GM23338 (cell line): ENCODE measurements around the gene MLLT10. TPM values are rescaled to one million over a fixed set of nuclear protein-coding genes. Genes with fewer than 3 reads are reported as not detected.

Source experiments
- ATAC-seq: fragments of 200-7000 bp; cut with Tn5 transposase; 3 replicates; pipeline ENCODE4 v1.9.1; 2020
- DNase-seq: peaks from one replicate; pipeline ENCODE4 v3.0.0-alpha.2; 2015; ENCODE audit warnings: low spot score
- H2AFZ ChIP-seq: fragments of 200-600 bp; sonication (generic); 2 replicates; pipeline ENCODE4 v1.8.0; 2016; ENCODE audit warnings: antibody characterized with exemption, mild to moderate bottlenecking, moderate library complexity
- H3F3A ChIP-seq: fragments of 200-600 bp; sonication (generic); replicated peaks from 2 replicates; pipeline ENCODE4 v1.8.0; 2017; ENCODE audit warnings: antibody characterized with exemption, mixed run types, low read depth
- H3K27ac ChIP-seq: fragments of 200-600 bp; sonication (generic); 2 replicates; pipeline ENCODE4 v1.6.1; 2016; ENCODE audit warnings: low read depth
- H3K27me3 ChIP-seq: fragments of 200-600 bp; sonication (generic); 2 replicates; pipeline ENCODE4 v1.8.0; 2016; ENCODE audit warnings: mild to moderate bottlenecking, mixed run types, moderate library complexity; ENCODE audit not compliant: insufficient read depth
- H3K36me3 ChIP-seq: fragments of 200-600 bp; sonication (generic); 2 replicates; pipeline ENCODE4 v1.8.0; 2016; ENCODE audit warnings: mild to moderate bottlenecking; ENCODE audit not compliant: insufficient read depth
- H3K4me1 ChIP-seq: fragments of 200-600 bp; sonication (generic); 2 replicates; pipeline ENCODE4 v1.8.0; 2016; ENCODE audit warnings: mild to moderate bottlenecking, moderate library complexity; ENCODE audit not compliant: insufficient read depth
- H3K4me2 ChIP-seq: fragments of 200-600 bp; sonication (generic); 2 replicates; pipeline ENCODE4 v1.7.1; 2017; ENCODE audit warnings: mixed run types
- H3K4me3 ChIP-seq: fragments of 200-600 bp; sonication (generic); 2 replicates; pipeline ENCODE4 v1.6.1; 2016; ENCODE audit warnings: mixed run types
- H3K79me2 ChIP-seq: fragments of 200-600 bp; sonication (generic); replicated peaks from 2 replicates; pipeline ENCODE4 v1.8.0; 2017; ENCODE audit warnings: mild to moderate bottlenecking; ENCODE audit not compliant: insufficient read depth
- H3K9me2 ChIP-seq: fragments of 200-600 bp; sonication (generic); 2 replicates; pipeline ENCODE4 v1.8.0; 2017; ENCODE audit not compliant: insufficient read depth
- H4K20me1 ChIP-seq: fragments of 200-600 bp; sonication (generic); replicated peaks from 2 replicates; pipeline ENCODE4 v1.8.0; 2017; ENCODE audit warnings: mild to moderate bottlenecking; ENCODE audit not compliant: insufficient read depth
- H3K27ac Mint-ChIP-seq: 2 replicates; pipeline ENCODE4 v1.8.0; 2020; ENCODE audit warnings: inconsistent platforms, mild to moderate bottlenecking, moderate library complexity, mixed read lengths
- H3K27me3 Mint-ChIP-seq: 3 replicates; pipeline ENCODE4 v1.8.0; 2022; ENCODE audit warnings: low read depth, mild to moderate bottlenecking, moderate library complexity, mixed read lengths, inconsistent platforms; ENCODE audit not compliant: insufficient read depth, poor library complexity
- H3K36me3 Mint-ChIP-seq: 3 replicates; pipeline ENCODE4 v1.8.0; 2021; ENCODE audit warnings: low read depth, mild to moderate bottlenecking, inconsistent platforms, moderate library complexity, mixed read lengths
- H3K4me1 Mint-ChIP-seq: 3 replicates; pipeline ENCODE4 v1.8.0; 2020; ENCODE audit warnings: mild to moderate bottlenecking, inconsistent platforms, mixed read lengths
- H3K4me3 Mint-ChIP-seq: 3 replicates; pipeline ENCODE4 v1.8.0; 2021; ENCODE audit warnings: moderate library complexity, mild to moderate bottlenecking, inconsistent platforms, mixed read lengths
- H3K9me3 Mint-ChIP-seq: 3 replicates; pipeline ENCODE4 v1.8.0; 2020; ENCODE audit warnings: moderate library complexity, mild to moderate bottlenecking, inconsistent platforms, mixed read lengths
- CREB1 ChIP-seq: fragments of 250-450 bp; sonication (Bioruptor Pico); IDR thresholded peaks from 2 replicates; pipeline ENCODE4 v1.5.0; 2020; ENCODE audit warnings: low read depth, mild to moderate bottlenecking, moderate library complexity
- EZH2 ChIP-seq: fragments of 200-600 bp; sonication (generic); IDR thresholded peaks from one replicate; pipeline ENCODE4 v1.8.0; 2017; ENCODE audit warnings: antibody characterized with exemption, mild to moderate bottlenecking, low read depth; ENCODE audit not compliant: unreplicated experiment
- EZH2phosphoT487 ChIP-seq: fragments of 200-600 bp; sonication (generic); IDR thresholded peaks from one replicate; pipeline ENCODE4 v1.8.1; 2018; ENCODE audit warnings: antibody characterized with exemption; ENCODE audit not compliant: unreplicated experiment
- JUNB ChIP-seq: IDR thresholded peaks from one replicate; pipeline ENCODE4 v1.6.1; 2016; ENCODE audit warnings: antibody characterized with exemption; ENCODE audit not compliant: unreplicated experiment
- NANOG ChIP-seq: IDR thresholded peaks from 2 replicates; pipeline ENCODE4 v1.6.1; 2016; ENCODE audit warnings: antibody characterized with exemption, borderline replicate concordance
- POLR2AphosphoS5 ChIP-seq: IDR thresholded peaks from 2 replicates; pipeline ENCODE4 v1.6.1; 2016; ENCODE audit warnings: antibody characterized with exemption, low read depth
- STAT1 ChIP-seq: IDR thresholded peaks from one replicate; pipeline ENCODE4 v1.6.1; 2016; ENCODE audit warnings: antibody characterized with exemption; ENCODE audit not compliant: unreplicated experiment
- ZNF114 ChIP-seq: fragments of 250-450 bp; sonication (Bioruptor Pico); IDR thresholded peaks from 2 replicates; pipeline ENCODE4 v1.5.0; 2020; ENCODE audit warnings: mild to moderate bottlenecking, moderate library complexity
- ZNF331 ChIP-seq: fragments of 250-450 bp; sonication (Bioruptor Pico); IDR thresholded peaks from 2 replicates; pipeline ENCODE4 v1.5.0; 2020; ENCODE audit warnings: low read depth, mild to moderate bottlenecking, moderate library complexity
- polyA plus RNA-seq: library from polyadenylated mRNA; unstranded; fragments of >200 nt; fragmentation: Nextera tagmentation; extraction: Ambion mirVana; gene quantifications from 2 replicates; pipeline ENCODE4 v1.2.1, GENCODE V29; 2016
- total RNA-seq: library from RNA; depleted of rRNA; stranded (reverse); fragments of >200 nt; shearing (Covaris generic); gene quantifications from 2 replicates; pipeline ENCODE4 v1.2.3, GENCODE V29; 2014
- TF ChIP-seq, protein P1 (sequence below): IDR thresholded peaks from one replicate; pipeline ENCODE4 v1.6.1; 2018; ENCODE audit warnings: antibody characterized with exemption; ENCODE audit not compliant: unreplicated experiment
- TF ChIP-seq, protein P2 (sequence below): IDR thresholded peaks from 2 replicates; pipeline ENCODE4 v1.6.1; 2016; ENCODE audit warnings: antibody characterized with exemption
- TF ChIP-seq, protein P3 (sequence below): fragments of 250-450 bp; sonication (Bioruptor Pico); IDR thresholded peaks from 2 replicates; pipeline ENCODE4 v1.5.0; 2020; ENCODE audit warnings: mild to moderate bottlenecking, moderate library complexity
- TF ChIP-seq, protein P4 (sequence below), 2 experiments: fragments of 200-600 bp in 1 of 2; sonication (generic) in 1 of 2; conservative IDR thresholded peaks; 2 replicates each; pipeline versions ENCODE4 v1.5.1 to v1.6.1; 2016 to 2017; ENCODE audit warnings: antibody characterized with exemption in 2 of 2, low read depth in 2 of 2, mild to moderate bottlenecking in 2 of 2, moderate library complexity in 1 of 2

Gene MLLT10
- total and polyA plus RNA-seq, 2 experiments from 2014 or later: 28.8 to 55.4 TPM

DNA sequence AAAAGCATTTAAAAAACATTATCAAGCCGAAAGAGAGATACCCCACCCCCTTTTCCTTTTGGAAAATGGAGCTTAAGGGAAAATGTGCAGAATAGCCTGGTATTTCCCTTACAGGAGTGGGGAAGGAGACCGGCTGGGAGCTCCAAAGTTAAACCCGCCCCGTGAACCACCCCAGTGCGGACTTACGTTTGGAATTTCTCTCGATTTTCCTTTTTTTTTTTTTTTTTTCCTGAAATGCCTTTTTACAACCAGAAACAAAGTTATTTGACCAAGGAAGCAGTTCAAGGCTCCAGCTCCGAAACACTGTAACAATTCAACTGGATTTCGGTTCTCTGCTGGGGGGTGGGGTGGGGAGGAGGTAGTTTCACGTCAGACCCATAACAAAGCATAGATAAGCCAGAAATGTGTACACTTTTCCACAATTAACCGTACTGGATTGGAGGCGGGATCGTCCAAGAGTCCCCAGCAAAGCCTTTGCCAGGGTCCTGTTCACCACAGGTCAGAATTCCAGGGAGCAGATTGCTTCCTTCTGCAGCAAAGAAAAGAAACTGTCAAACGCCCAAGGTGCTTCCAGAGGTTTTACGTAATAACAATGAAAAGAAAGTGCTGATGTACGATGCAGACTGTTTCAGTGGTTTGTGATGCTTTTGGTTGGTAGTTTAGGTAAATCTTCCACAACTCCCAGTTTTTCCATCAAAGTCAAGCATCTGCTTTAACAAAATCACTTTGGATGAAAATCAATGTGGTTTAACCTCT lies 15.2 kb upstream of the MLLT10 start:
- Histone ChIP-seq H4K20me1 (no peaks in the 10 kb centered on the region; the same call in 1 of the 2 replicates), H3K36me3 (no peaks in the 10 kb centered on the region), H3K27ac (peak overlapping the region; percentile 50; the same call in 1 of the 2 replicates), H3K4me1 (peaks cover 78% of the 10 kb centered on the region), H2AFZ (no peak overlapping the region), H3K27me3 (peaks cover 64% of the 10 kb centered on the region), H3K4me2 (peak overlapping the region; percentile 79), H3K4me3 (peak overlapping the region; percentile 63), H3K79me2 (peaks cover 5% of the 10 kb centered on the region; the same call in 1 of the 2 replicates), H3K9me2 (no peaks in the 10 kb centered on the region), H3F3A (peaks cover 19% of the 10 kb centered on the region)
- Mint-ChIP-seq H3K4me3 (peak overlapping the region; percentile 89), H3K36me3 (no peaks in the 10 kb centered on the region), H3K9me3 (no peaks in the 10 kb centered on the region; the same call in 2 of the 3 replicates), H3K4me1 (peaks cover 80% of the 10 kb centered on the region), H3K27ac (no peak overlapping the region), H3K27me3 (peaks cover 49% of the 10 kb centered on the region)
- no peak for ATAC-seq
- DNase-seq: no peak
- no peak for TF ChIP-seq EZH2
- no peak for TF ChIP-seq STAT1
- no peak for TF ChIP-seq POLR2AphosphoS5
- 0 out of 2 replicates have a peak, but pooled peaks have one; percentile 65 for TF ChIP-seq NANOG
- 0 out of 2 replicates have a peak, but pooled peaks have one; percentile 35 for TF ChIP-seq CREB1 (CRISPR knock-in tag)
- TF ChIP-seq EZH2phosphoT487: no peak
- TF ChIP-seq, protein P1, sequence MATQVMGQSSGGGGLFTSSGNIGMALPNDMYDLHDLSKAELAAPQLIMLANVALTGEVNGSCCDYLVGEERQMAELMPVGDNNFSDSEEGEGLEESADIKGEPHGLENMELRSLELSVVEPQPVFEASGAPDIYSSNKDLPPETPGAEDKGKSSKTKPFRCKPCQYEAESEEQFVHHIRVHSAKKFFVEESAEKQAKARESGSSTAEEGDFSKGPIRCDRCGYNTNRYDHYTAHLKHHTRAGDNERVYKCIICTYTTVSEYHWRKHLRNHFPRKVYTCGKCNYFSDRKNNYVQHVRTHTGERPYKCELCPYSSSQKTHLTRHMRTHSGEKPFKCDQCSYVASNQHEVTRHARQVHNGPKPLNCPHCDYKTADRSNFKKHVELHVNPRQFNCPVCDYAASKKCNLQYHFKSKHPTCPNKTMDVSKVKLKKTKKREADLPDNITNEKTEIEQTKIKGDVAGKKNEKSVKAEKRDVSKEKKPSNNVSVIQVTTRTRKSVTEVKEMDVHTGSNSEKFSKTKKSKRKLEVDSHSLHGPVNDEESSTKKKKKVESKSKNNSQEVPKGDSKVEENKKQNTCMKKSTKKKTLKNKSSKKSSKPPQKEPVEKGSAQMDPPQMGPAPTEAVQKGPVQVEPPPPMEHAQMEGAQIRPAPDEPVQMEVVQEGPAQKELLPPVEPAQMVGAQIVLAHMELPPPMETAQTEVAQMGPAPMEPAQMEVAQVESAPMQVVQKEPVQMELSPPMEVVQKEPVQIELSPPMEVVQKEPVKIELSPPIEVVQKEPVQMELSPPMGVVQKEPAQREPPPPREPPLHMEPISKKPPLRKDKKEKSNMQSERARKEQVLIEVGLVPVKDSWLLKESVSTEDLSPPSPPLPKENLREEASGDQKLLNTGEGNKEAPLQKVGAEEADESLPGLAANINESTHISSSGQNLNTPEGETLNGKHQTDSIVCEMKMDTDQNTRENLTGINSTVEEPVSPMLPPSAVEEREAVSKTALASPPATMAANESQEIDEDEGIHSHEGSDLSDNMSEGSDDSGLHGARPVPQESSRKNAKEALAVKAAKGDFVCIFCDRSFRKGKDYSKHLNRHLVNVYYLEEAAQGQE: no peak
- no peak for TF ChIP-seq ZNF331
- TF ChIP-seq, protein P2, sequence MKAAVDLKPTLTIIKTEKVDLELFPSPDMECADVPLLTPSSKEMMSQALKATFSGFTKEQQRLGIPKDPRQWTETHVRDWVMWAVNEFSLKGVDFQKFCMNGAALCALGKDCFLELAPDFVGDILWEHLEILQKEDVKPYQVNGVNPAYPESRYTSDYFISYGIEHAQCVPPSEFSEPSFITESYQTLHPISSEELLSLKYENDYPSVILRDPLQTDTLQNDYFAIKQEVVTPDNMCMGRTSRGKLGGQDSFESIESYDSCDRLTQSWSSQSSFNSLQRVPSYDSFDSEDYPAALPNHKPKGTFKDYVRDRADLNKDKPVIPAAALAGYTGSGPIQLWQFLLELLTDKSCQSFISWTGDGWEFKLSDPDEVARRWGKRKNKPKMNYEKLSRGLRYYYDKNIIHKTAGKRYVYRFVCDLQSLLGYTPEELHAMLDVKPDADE: no peak
- TF ChIP-seq, protein P3, sequence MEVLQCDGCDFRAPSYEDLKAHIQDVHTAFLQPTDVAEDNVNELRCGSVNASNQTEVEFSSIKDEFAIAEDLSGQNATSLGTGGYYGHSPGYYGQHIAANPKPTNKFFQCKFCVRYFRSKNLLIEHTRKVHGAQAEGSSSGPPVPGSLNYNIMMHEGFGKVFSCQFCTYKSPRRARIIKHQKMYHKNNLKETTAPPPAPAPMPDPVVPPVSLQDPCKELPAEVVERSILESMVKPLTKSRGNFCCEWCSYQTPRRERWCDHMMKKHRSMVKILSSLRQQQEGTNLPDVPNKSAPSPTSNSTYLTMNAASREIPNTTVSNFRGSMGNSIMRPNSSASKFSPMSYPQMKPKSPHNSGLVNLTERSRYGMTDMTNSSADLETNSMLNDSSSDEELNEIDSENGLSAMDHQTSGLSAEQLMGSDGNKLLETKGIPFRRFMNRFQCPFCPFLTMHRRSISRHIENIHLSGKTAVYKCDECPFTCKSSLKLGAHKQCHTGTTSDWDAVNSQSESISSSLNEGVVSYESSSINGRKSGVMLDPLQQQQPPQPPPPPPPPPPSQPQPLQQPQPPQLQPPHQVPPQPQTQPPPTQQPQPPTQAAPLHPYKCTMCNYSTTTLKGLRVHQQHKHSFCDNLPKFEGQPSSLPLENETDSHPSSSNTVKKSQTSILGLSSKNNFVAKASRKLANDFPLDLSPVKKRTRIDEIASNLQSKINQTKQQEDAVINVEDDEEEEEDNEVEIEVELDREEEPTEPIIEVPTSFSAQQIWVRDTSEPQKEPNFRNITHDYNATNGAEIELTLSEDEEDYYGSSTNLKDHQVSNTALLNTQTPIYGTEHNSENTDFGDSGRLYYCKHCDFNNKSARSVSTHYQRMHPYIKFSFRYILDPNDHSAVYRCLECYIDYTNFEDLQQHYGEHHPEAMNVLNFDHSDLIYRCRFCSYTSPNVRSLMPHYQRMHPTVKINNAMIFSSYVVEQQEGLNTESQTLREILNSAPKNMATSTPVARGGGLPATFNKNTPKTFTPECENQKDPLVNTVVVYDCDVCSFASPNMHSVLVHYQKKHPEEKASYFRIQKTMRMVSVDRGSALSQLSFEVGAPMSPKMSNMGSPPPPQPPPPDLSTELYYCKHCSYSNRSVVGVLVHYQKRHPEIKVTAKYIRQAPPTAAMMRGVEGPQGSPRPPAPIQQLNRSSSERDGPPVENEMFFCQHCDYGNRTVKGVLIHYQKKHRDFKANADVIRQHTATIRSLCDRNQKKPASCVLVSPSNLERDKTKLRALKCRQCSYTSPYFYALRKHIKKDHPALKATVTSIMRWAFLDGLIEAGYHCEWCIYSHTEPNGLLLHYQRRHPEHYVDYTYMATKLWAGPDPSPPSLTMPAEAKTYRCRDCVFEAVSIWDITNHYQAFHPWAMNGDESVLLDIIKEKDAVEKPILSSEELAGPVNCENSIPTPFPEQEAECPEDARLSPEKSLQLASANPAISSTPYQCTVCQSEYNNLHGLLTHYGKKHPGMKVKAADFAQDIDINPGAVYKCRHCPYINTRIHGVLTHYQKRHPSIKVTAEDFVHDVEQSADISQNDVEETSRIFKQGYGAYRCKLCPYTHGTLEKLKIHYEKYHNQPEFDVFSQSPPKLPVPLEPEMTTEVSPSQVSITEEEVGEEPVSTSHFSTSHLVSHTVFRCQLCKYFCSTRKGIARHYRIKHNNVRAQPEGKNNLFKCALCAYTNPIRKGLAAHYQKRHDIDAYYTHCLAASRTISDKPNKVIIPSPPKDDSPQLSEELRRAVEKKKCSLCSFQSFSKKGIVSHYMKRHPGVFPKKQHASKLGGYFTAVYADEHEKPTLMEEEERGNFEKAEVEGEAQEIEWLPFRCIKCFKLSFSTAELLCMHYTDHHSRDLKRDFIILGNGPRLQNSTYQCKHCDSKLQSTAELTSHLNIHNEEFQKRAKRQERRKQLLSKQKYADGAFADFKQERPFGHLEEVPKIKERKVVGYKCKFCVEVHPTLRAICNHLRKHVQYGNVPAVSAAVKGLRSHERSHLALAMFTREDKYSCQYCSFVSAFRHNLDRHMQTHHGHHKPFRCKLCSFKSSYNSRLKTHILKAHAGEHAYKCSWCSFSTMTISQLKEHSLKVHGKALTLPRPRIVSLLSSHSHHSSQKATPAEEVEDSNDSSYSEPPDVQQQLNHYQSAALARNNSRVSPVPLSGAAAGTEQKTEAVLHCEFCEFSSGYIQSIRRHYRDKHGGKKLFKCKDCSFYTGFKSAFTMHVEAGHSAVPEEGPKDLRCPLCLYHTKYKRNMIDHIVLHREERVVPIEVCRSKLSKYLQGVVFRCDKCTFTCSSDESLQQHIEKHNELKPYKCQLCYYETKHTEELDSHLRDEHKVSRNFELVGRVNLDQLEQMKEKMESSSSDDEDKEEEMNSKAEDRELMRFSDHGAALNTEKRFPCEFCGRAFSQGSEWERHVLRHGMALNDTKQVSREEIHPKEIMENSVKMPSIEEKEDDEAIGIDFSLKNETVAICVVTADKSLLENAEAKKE (CRISPR knock-in tag): no peak
- TF ChIP-seq ZNF114 (CRISPR knock-in tag): no peak
- no peak for TF ChIP-seq JUNB
- TF ChIP-seq, protein P4, sequence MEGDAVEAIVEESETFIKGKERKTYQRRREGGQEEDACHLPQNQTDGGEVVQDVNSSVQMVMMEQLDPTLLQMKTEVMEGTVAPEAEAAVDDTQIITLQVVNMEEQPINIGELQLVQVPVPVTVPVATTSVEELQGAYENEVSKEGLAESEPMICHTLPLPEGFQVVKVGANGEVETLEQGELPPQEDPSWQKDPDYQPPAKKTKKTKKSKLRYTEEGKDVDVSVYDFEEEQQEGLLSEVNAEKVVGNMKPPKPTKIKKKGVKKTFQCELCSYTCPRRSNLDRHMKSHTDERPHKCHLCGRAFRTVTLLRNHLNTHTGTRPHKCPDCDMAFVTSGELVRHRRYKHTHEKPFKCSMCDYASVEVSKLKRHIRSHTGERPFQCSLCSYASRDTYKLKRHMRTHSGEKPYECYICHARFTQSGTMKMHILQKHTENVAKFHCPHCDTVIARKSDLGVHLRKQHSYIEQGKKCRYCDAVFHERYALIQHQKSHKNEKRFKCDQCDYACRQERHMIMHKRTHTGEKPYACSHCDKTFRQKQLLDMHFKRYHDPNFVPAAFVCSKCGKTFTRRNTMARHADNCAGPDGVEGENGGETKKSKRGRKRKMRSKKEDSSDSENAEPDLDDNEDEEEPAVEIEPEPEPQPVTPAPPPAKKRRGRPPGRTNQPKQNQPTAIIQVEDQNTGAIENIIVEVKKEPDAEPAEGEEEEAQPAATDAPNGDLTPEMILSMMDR (conservative IDR thresholded peaks at IDR 0.05; ENCODE audit: low read depth in 2 of 2): no peak
